ENCODE measurements around the gene FBXO2.
"Not testable (repeated sequence)": the region's sequence is repeated elsewhere in the genome, so short reads cannot be mapped to it uniquely, and the experiment has no call there.

Gene FBXO2

DNA sequence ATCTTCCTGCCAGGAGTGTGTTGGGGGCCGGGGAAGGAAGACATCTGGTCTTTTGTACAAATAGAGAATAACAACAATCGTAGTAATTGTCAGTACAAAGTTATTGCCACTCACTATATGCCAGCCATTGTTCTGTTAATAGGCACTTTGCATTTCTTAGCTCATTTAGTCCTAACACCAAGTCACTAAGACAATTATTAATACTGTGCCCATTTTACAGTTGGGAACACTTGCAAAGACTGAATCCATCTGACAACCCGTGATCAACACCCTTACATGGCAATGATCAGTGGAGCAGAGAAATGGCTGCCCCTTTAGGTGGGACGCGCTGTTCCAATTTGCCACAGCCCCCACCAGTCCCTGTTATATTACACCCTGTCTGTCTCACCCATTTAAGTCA lies 33.3 kb downstream of the FBXO2 start:
- Histone ChIP-seq H3K9ac (ENCODE audit: low read length) (no peak overlapping the region), H3K36me3 (ENCODE audit: control insufficient read depth, insufficient read depth, low read length, severe bottlenecking) (no peaks in the 10 kb centered on the region), H3K27me3 (replicated peaks; ENCODE audit: control insufficient read depth, insufficient read depth, low read length) (peaks cover 66% of the 10 kb centered on the region), H3K9me3 (ENCODE audit: control insufficient read depth, low read length) (peaks cover 4% of the 10 kb centered on the region), H3K4me1 (ENCODE audit: control insufficient read depth, insufficient read depth, low read length) (no peaks in the 10 kb centered on the region), H3K4me3 (ENCODE audit: low read length) (no peak overlapping the region)
- no peak for DNase-seq (ENCODE audit: low read depth)

DNA sequence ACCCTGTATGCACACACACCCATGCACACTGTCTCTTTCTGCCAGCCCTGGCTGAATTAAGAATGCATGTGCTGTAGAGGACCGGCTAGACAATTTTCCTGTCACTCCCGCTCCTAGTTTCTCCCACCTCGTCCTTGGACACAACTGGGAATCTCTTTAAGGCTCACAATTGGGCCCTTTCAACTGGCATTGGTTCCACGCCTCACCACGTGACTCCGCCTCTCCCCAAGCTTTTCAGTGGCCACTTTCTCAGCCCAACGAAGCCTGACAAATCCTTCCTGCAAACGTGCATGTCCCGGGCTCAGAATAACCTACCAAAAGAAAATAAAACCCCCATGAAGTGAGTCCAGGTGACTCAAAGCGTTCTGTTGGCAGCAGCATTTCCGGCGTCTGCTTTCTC lies 33.8 kb downstream of the FBXO2 start:
- peaks cover 66% of the 10 kb centered on the region for H3K27me3 ChIP-seq (replicated peaks; ENCODE audit: control insufficient read depth, insufficient read depth, low read length)
- no peaks in the 10 kb centered on the region for H3K4me1 ChIP-seq (ENCODE audit: control insufficient read depth, insufficient read depth, low read length)
- no peak for DNase-seq (ENCODE audit: low read depth)
- H3K9me3 ChIP-seq (ENCODE audit: control insufficient read depth, low read length) = peaks cover 4% of the 10 kb centered on the region
- H3K4me3 ChIP-seq (ENCODE audit: low read length) = no peak overlapping the region
- H3K9ac ChIP-seq (ENCODE audit: low read length) = no peak overlapping the region
- H3K36me3 ChIP-seq (ENCODE audit: control insufficient read depth, insufficient read depth, low read length, severe bottlenecking) = no peaks in the 10 kb centered on the region

DNA sequence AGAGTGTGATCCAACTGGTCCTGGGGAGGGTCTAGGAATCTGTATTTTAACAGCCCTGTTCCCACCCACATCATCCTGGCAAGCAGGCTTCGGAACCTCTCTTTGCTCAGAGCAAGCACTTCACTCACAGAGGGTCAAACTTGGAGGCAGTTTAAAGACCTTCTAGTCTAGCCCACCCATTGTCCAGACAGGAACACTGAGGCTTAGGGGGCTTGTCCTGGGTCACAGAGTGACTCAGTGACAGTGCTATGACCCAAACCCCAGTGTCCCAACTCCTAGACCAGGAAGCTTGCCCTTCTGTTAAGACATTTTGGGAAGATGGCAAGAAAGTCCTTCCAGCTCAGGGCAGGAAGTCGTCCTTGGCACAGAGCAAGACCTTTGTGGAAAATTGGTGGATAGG lies 36.5 kb downstream of the FBXO2 start:
- no peak for DNase-seq (ENCODE audit: low read depth)
- no peak overlapping the region for H3K9ac ChIP-seq (ENCODE audit: low read length)
- no peaks in the 10 kb centered on the region for H3K36me3 ChIP-seq (ENCODE audit: control insufficient read depth, insufficient read depth, low read length, severe bottlenecking)
- no peak overlapping the region for H3K4me3 ChIP-seq (ENCODE audit: low read length)
- H3K4me1 ChIP-seq (ENCODE audit: control insufficient read depth, insufficient read depth, low read length) = no peaks in the 10 kb centered on the region
- peaks cover 14% of the 10 kb centered on the region for H3K9me3 ChIP-seq (ENCODE audit: control insufficient read depth, low read length)
- H3K27me3 ChIP-seq (replicated peaks; ENCODE audit: control insufficient read depth, insufficient read depth, low read length) = peaks cover 82% of the 10 kb centered on the region

GRCh38 chr1:11617314-11617713 lies 36.9 kb downstream of the FBXO2 start:
- Histone ChIP-seq H3K9ac (ENCODE audit: low read length) (no peak overlapping the region), H3K4me3 (ENCODE audit: low read length) (no peak overlapping the region), H3K4me1 (ENCODE audit: control insufficient read depth, insufficient read depth, low read length) (no peaks in the 10 kb centered on the region), H3K9me3 (ENCODE audit: control insufficient read depth, low read length) (peaks cover 18% of the 10 kb centered on the region), H3K36me3 (ENCODE audit: control insufficient read depth, insufficient read depth, low read length, severe bottlenecking) (no peaks in the 10 kb centered on the region), H3K27me3 (replicated peaks; ENCODE audit: control insufficient read depth, insufficient read depth, low read length) (peaks cover 82% of the 10 kb centered on the region)
- DNase-seq (ENCODE audit: low read depth) = no peak

- no peak for DNase-seq (ENCODE audit: low read depth)
- Histone ChIP-seq H3K9ac (ENCODE audit: low read length) (no peak overlapping the region), H3K4me3 (ENCODE audit: low read length) (no peak overlapping the region), H3K27me3 (replicated peaks; ENCODE audit: control insufficient read depth, insufficient read depth, low read length) (peaks cover 85% of the 10 kb centered on the region), H3K4me1 (ENCODE audit: control insufficient read depth, insufficient read depth, low read length) (no peaks in the 10 kb centered on the region), H3K9me3 (ENCODE audit: control insufficient read depth, low read length) (peaks cover 21% of the 10 kb centered on the region), H3K36me3 (ENCODE audit: control insufficient read depth, insufficient read depth, low read length, severe bottlenecking) (no peaks in the 10 kb centered on the region)
Measured at GRCh38 chr1:11616766-11617165, 37.5 kb downstream of the FBXO2 start.

- Histone ChIP-seq H3K27me3 (replicated peaks; ENCODE audit: control insufficient read depth, insufficient read depth, low read length) (peaks cover 81% of the 10 kb centered on the region), H3K9me3 (ENCODE audit: control insufficient read depth, low read length) (peaks cover 21% of the 10 kb centered on the region), H3K9ac (ENCODE audit: low read length) (no peak overlapping the region), H3K4me3 (ENCODE audit: low read length) (no peak overlapping the region), H3K36me3 (ENCODE audit: control insufficient read depth, insufficient read depth, low read length, severe bottlenecking) (no peaks in the 10 kb centered on the region), H3K4me1 (ENCODE audit: control insufficient read depth, insufficient read depth, low read length) (no peaks in the 10 kb centered on the region)
- no peak for DNase-seq (ENCODE audit: low read depth)
Measured at GRCh38 chr1:11615090-11615489, 39.1 kb downstream of the FBXO2 start.

DNA sequence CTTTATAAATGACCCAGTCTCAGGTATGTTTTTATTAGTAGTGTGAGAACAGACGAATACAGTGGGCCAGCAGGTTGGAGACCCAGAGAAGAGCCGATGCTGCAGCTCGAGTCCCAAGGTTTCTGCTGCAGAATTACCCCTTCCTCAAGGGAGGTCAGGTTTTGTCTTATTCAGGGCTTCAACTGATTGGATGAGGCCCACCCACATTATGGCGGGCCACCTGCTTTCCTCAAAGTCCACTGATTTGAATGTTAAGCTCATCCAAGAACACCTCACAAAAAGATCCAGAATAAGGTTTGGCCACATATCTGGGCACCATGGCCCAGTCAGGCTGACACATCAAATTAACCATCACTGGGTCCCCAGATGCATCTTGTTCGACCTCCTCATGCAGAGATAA lies 40.9 kb downstream of the FBXO2 start:
- Histone ChIP-seq H3K9ac (ENCODE audit: low read length) (no peak overlapping the region), H3K36me3 (ENCODE audit: control insufficient read depth, insufficient read depth, low read length, severe bottlenecking) (no peaks in the 10 kb centered on the region), H3K27me3 (replicated peaks; ENCODE audit: control insufficient read depth, insufficient read depth, low read length) (peaks cover 71% of the 10 kb centered on the region), H3K9me3 (ENCODE audit: control insufficient read depth, low read length) (peaks cover 18% of the 10 kb centered on the region), H3K4me1 (ENCODE audit: control insufficient read depth, insufficient read depth, low read length) (no peaks in the 10 kb centered on the region), H3K4me3 (ENCODE audit: low read length) (no peak overlapping the region)
- no peak for DNase-seq (ENCODE audit: low read depth)

GRCh38 chr1:11611638-11612327 lies 42.4 kb downstream of the FBXO2 start:
- Histone ChIP-seq H3K4me3 (ENCODE audit: low read length) (no peak overlapping the region), H3K27me3 (replicated peaks; ENCODE audit: control insufficient read depth, insufficient read depth, low read length) (peaks cover 56% of the 10 kb centered on the region), H3K36me3 (ENCODE audit: control insufficient read depth, insufficient read depth, low read length, severe bottlenecking) (no peaks in the 10 kb centered on the region), H3K9me3 (ENCODE audit: control insufficient read depth, low read length) (peaks cover 20% of the 10 kb centered on the region), H3K4me1 (ENCODE audit: control insufficient read depth, insufficient read depth, low read length) (no peaks in the 10 kb centered on the region), H3K9ac (ENCODE audit: low read length) (no peak overlapping the region)
- DNase-seq (ENCODE audit: low read depth) = no peak

DNA sequence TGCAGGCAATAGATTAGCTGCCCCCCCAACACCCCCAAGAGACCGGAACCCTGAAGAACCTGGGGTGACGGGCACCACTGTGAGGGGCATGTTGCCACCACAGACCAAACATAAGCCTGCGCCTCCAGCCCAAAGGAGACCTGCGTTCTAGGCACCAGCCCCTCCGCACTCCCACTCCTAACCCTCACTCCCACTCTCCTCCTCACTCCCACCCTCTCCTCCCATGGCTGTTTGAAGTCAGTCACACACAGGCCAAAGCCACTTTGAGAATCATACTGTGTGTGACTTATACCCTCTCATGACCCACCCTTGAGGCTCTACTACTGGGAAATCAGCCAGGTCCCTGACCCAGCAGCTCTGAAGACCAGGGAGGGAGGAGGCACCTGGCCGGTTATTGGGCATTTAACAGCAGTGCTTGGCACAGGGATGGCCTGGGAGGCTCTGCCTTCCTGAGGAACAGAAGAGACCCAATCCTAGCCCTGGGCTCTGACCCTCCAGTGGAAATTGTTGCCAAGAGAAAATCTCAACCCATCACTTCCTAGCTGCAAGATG lies 43.5 kb downstream of the FBXO2 start:
- Histone ChIP-seq H3K9ac (ENCODE audit: low read length) (no peak overlapping the region), H3K4me3 (ENCODE audit: low read length) (no peak overlapping the region), H3K36me3 (ENCODE audit: control insufficient read depth, insufficient read depth, low read length, severe bottlenecking) (no peaks in the 10 kb centered on the region), H3K4me1 (ENCODE audit: control insufficient read depth, insufficient read depth, low read length) (no peaks in the 10 kb centered on the region), H3K27me3 (replicated peaks; ENCODE audit: control insufficient read depth, insufficient read depth, low read length) (peaks cover 46% of the 10 kb centered on the region), H3K9me3 (ENCODE audit: control insufficient read depth, low read length) (peaks cover 23% of the 10 kb centered on the region)
- no peak for DNase-seq (ENCODE audit: low read depth)

- not testable (repeated sequence) for H3K4me1 ChIP-seq (ENCODE audit: control insufficient read depth, insufficient read depth, low read length); H3K36me3 ChIP-seq (ENCODE audit: control insufficient read depth, insufficient read depth, low read length, severe bottlenecking); H3K9ac ChIP-seq (ENCODE audit: low read length); H3K4me3 ChIP-seq (ENCODE audit: low read length); DNase-seq (ENCODE audit: low read depth)
- Histone ChIP-seq H3K9me3 (ENCODE audit: control insufficient read depth, low read length) (peaks cover 23% of the 10 kb centered on the region), H3K27me3 (replicated peaks; ENCODE audit: control insufficient read depth, insufficient read depth, low read length) (peaks cover 33% of the 10 kb centered on the region)
Measured at GRCh38 chr1:11609378-11609777, 44.9 kb downstream of the FBXO2 start.

DNA sequence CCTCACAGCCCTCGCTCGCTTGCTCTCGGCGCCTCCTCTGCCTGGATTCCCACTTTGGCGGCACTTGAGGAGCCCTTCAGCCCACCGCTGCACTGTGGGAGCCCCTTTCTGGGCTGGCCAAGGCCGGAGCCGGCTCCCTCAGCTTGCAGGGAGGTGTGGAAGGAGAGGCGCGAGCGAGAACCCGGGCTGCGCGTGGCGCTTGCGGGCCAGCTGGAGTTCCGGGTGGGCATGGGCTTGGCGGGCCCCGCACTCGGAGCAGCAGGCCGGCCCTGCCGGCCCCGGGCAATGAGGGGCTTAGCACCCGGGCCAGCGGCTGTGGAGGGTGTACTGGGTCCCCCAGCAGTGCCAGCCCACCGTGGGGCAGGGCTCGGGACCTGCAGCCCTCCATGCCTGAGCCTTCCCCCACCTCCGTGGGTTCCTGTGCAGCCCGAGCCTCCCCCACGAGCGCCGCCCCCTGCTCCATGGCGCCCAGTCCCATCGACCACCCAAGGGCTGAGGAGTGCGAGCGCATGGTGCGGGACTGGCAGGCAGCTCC lies 45.6 kb downstream of the FBXO2 start:
- peaks cover 22% of the 10 kb centered on the region for H3K9me3 ChIP-seq (ENCODE audit: control insufficient read depth, low read length)
- H3K36me3 ChIP-seq (ENCODE audit: control insufficient read depth, insufficient read depth, low read length, severe bottlenecking); H3K4me3 ChIP-seq (ENCODE audit: low read length); H3K4me1 ChIP-seq (ENCODE audit: control insufficient read depth, insufficient read depth, low read length); H3K9ac ChIP-seq (ENCODE audit: low read length); DNase-seq (ENCODE audit: low read depth): not testable (repeated sequence)
- peaks cover 32% of the 10 kb centered on the region for H3K27me3 ChIP-seq (replicated peaks; ENCODE audit: control insufficient read depth, insufficient read depth, low read length)

Measured in adipocyte (in vitro differentiated cells).